UCSD-AML1 (cell line): ENCODE data around the gene SAXO1.

Experiments
- DNase-seq: peaks from one replicate; lab custom pipeline; 2025; ENCODE audit not compliant: unreplicated experiment; lab: John Stamatoyannopoulos, UW

Gene SAXO1

DNA sequence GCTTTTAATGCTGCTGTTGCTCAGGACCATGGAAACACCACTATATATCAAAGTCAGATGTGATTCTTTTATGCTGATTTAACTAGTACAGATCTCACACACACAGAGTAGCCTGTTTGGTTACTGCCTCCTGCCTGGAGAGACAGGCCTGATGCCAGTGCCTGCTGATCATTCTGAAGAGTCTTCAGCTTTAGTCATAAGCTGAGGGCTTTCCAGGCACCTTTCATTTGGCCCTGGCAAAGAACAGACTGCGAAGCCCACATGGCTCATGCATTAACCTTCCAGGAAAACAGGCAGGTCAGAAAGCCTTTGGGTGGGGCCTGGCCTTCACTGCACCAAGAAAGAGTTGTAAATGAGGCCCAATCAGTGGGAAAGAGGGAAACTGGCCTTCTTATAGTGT lies 144.7 kb downstream of the SAXO1 start:
- no peak for DNase-seq

- no peak for DNase-seq
Measured at GRCh38 chr9:18887546-18887945, 145.5 kb downstream of the SAXO1 start.

GRCh38 chr9:18881758-18882157 lies 151.3 kb downstream of the SAXO1 start:
- no peak for DNase-seq

GRCh38 chr9:18877984-18878383 lies 155.0 kb downstream of the SAXO1 start:
- no peak for DNase-seq
